Heart left ventricle (tissue), 13 donors: ENCODE measurements around the gene ANKRD11.

Experiments
- POLR2A ChIP-seq, 2 donors: fragments of 450-650 bp; IDR thresholded peaks; one replicate each; pipeline ENCODE4 v1.6.1; 2017; ENCODE audit warnings: antibody characterized with exemption in 2 of 2, mild to moderate bottlenecking in 2 of 2, moderate library complexity in 2 of 2
- TF ChIP-seq, protein P1 (sequence below), 12 donors: fragments of 200-600 bp; sonication (generic) in 4 of 12; IDR thresholded peaks; one replicate each; pipeline versions ENCODE4 v1.5.0 to v1.8.0; 2018 to 2022; ENCODE audit warnings: antibody characterized with exemption in 12 of 12, mild to moderate bottlenecking in 5 of 12
- donor health status: ischemic (EF 13 %, LVEDD 7.1; RV severe dilation, severe dysfunction).
- donor health status: DM: no; HTN: yes; CAD: no.
- donor health status: DM: no; HTN: no; CAD: no.
- donor health status: ischemic (EF 25% LVEDD 6.9; RV normal size, moderate dysfunction).
- donor health status: ischemic (EF 25% LVEDD 5.7; RV mildly dilated, moderate dysfunction).
- donor health status: ischemic (EF 35%, LVEDD 5.7; RV mildly dilated, moderate dysfunction).
- donor health status: nonischemic (EF 11% LVEDD 7.7; RV severe dilation, severe dysfunction).
- donor health status: DM: yes; HTN: yes; CAD: no.
- donor health status: PGD.
- donor health status: ischemic (EF 29% LVEDD 5.4; RV normal size, mild dysfunction).
- donor health status: nonischemic (EF 23%, LVEDD 6.1; RV moderate dilation, normal function).

DNA sequence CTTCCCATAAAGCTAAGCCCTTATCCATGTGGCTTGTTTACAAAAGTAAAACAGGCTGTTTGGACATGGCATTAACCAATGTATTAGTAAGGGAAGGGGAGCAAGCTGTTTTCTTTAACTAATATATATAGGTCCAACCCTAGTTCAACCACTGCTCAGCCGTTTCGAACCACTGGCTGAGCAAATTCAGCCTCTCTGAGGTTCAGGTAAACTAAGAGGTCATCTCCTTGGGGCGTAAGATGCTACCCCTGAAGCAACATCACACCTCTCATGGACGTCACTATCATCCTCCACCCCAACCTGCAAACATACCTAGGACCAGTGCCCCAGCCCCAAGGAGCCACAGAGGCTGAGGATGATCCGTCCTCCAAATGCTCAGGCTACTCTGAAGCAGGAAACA is 45.2 kb downstream of the ANKRD11 start:
- TF ChIP-seq, protein P1, sequence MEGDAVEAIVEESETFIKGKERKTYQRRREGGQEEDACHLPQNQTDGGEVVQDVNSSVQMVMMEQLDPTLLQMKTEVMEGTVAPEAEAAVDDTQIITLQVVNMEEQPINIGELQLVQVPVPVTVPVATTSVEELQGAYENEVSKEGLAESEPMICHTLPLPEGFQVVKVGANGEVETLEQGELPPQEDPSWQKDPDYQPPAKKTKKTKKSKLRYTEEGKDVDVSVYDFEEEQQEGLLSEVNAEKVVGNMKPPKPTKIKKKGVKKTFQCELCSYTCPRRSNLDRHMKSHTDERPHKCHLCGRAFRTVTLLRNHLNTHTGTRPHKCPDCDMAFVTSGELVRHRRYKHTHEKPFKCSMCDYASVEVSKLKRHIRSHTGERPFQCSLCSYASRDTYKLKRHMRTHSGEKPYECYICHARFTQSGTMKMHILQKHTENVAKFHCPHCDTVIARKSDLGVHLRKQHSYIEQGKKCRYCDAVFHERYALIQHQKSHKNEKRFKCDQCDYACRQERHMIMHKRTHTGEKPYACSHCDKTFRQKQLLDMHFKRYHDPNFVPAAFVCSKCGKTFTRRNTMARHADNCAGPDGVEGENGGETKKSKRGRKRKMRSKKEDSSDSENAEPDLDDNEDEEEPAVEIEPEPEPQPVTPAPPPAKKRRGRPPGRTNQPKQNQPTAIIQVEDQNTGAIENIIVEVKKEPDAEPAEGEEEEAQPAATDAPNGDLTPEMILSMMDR (IDR thresholded peaks at IDR 0.05), result no peak
- no peak for TF ChIP-seq POLR2A (IDR thresholded peaks at IDR 0.05)
